HAP-1 (cell line): Measurements from ENCODE around the gene CDK19.
A peak's percentile ranks its signal among the peaks of the same experiment; 100 is the strongest.
"Not testable (repeated sequence)": the region's sequence is repeated elsewhere in the genome, so short reads cannot be mapped to it uniquely, and the experiment has no call there.

Source experiments
- DNase-seq, 2 experiments: peaks; one replicate each; pipeline ENCODE4 v3.0.0-alpha.2; 2016 to 2020; ENCODE audit warnings: low spot score in 2 of 2
- H3K27me3 ChIP-seq: fragments of 250-450 bp; sonication (Bioruptor Pico); 2 replicates; pipeline ENCODE4 v1.5.1; 2020; ENCODE audit warnings: low read depth, mild to moderate bottlenecking, moderate library complexity
- H3K36me3 ChIP-seq: fragments of 250-450 bp; sonication (Bioruptor Pico); replicated peaks from 2 replicates; pipeline ENCODE4 v1.5.1; 2020; ENCODE audit warnings: mild to moderate bottlenecking
- H3K4me1 ChIP-seq: fragments of 250-450 bp; sonication (Bioruptor Pico); 2 replicates; pipeline ENCODE4 v1.5.1; 2020; ENCODE audit warnings: mild to moderate bottlenecking
- H3K4me3 ChIP-seq: fragments of 250-450 bp; sonication (Bioruptor Pico); 2 replicates; pipeline ENCODE4 v1.5.1; 2020; ENCODE audit warnings: mild to moderate bottlenecking, moderate library complexity
- H3K9me3 ChIP-seq: fragments of 250-450 bp; sonication (Bioruptor Pico); 2 replicates; pipeline ENCODE4 v1.5.1; 2020; ENCODE audit warnings: mild to moderate bottlenecking, moderate library complexity
- in situ Hi-C: fragments of 300-500 bp; cut with MboI; formaldehyde crosslinking; loops from 3 replicates; pipeline ENCODE4 v1.14.3; 2020; ENCODE audit warnings: low sequenced_read_pairs, inconsistent platforms, mixed read lengths

The CDK19 gene

DNA sequence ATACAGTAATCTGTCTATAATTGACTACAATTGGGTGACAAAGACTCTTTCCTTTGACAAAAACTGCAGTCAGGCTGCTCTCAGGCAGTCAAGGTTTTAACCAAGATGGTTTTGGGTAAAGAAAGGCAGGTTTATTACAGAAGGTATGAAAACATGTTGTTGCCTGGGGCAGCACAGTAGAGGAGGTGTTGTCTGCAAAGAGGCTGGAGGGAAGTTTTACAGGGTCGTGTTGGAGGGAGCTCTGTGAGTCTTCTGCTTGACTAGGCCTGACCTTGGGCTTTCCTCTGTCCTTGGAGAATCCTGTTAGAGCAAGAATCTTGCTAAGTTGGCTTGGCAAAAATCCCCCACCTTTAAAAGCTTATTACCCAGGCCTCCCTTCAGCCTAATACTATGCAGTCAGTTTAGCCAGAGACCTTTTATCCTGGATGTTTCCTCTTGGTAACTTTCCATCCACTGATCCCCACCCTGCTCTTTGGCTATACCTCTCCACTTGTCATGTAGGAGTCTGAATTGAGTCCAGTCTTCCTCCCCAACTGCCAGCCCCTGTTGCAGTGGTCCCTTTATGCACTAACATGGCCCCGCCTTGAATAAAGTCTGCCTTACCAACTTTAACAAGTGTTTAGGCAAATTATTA is 195.9 kb downstream of the CDK19 start:
- Histone ChIP-seq H3K27me3 (no peaks in the 10 kb centered on the region), H3K9me3 (no peaks in the 10 kb centered on the region), H3K36me3 (no peaks in the 10 kb centered on the region), H3K4me3 (no peak overlapping the region), H3K4me1 (peaks cover 27% of the 10 kb centered on the region)
- DNase-seq, result peak in 1 of 2 experiments; percentile 18
- in situ Hi-C loops, result no loop called here

DNA sequence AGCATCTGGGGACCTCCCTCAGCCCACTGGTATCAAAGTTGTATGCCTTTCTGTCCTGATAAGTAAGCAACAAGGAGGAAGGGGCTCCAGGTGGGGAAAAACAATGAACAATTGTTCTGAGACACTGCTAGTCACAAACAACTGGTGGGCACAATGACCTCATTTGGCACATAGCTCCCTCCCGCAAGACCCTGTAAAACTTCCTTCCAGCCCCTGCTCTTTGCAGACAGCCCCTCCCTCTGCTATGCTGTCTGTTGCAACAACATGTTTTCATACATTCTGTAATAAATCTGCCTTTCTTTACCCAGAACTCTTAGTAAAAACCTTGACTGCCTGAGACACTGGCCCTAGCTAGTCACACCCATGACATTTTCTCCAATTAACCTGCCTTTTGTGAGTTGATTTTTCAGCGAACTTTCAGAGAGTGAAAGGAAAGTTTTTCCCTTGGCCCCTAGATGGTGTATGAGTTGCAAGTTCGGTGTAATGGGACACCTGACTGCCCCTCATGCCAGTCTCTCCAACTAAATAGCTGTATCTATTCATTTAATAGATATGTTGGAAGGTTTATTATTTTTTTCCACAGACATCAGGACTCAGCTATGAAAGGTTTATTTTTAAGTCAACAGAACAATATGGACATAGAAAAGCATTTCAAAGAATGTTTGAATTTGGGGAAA is 196.5 kb downstream of the CDK19 start:
- in situ Hi-C loops, result no loop called here
- Histone ChIP-seq H3K4me3 (no peak overlapping the region), H3K36me3 (no peaks in the 10 kb centered on the region), H3K9me3 (no peaks in the 10 kb centered on the region), H3K4me1 (peaks cover 34% of the 10 kb centered on the region), H3K27me3 (no peaks in the 10 kb centered on the region)
- peak; percentile 30 to 61 for DNase-seq

DNA sequence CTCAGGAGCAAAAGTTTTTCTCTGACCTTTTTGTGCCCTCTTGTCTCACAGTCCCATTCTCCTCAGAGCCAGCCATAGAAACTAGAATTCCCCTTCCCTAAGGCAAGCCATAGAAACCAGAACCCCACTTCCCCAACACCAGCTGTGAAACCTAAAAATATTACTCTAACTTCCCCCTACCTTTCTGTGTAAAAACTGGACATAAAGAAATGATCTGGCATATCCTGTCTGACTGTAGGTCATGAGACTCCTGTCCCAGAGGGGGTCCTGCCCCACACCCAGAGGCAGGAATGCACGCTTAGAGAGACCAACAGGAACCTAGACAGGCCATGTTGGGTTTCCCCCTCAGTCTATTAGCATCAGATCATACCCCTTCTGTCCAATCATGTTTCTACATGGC is 198.2 kb downstream of the CDK19 start:
- no peak for DNase-seq

DNA sequence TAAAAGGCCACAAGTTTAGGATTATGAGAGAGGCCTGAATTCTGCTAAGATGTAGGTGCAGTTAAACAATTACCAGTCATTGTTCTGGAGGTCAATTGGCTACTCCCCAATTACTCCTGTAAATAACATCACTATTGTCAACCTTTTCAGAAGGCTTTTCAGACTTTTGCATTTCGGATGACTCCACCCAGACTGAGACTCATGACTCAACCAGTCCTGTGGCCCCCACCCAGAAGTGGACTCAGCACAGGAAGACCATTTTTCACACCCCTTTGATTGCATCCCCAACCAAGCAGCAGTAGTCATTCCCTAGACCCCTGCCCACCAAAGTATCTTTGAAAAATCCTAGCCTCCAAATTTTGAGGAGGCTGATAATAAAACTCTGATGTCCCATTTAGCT is 199.5 kb downstream of the CDK19 start:
- H3K27me3 ChIP-seq, result no peaks in the 10 kb centered on the region
- H3K4me3 ChIP-seq, result no peak overlapping the region
- no peaks in the 10 kb centered on the region for H3K36me3 ChIP-seq
- in situ Hi-C loops, result no loop called here
- DNase-seq, result no peak
- H3K9me3 ChIP-seq, result no peaks in the 10 kb centered on the region
- H3K4me1 ChIP-seq, result peaks cover 55% of the 10 kb centered on the region

More for the DNA sequence above, 198.2 kb downstream of the CDK19 start:
- H3K36me3 ChIP-seq, result no peaks in the 10 kb centered on the region
- H3K4me1 ChIP-seq, result peaks cover 50% of the 10 kb centered on the region
- H3K27me3 ChIP-seq, result no peaks in the 10 kb centered on the region
- in situ Hi-C loops, result no loop called here
- H3K9me3 ChIP-seq, result no peaks in the 10 kb centered on the region
- no peak overlapping the region for H3K4me3 ChIP-seq

DNA sequence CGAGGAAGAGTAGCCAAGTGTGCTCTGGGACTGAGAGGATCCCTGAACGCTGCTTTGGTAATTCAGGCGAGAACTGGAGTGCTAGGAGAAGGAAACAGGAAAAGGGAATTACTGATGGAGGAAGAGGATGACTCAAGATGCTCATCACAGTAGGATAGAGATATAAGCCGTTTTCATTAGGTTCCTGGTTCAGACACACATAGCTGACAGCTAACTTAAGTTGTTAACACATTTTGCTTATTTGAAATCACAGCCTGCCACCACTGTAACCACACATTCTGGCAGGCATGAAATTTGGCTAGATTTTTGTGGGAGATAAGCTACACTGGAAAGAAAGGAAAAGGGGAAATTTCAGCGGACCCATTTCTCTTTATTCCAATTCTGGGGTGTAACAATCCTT is 200.7 kb downstream of the CDK19 start:
- DNase-seq, result no peak
- H3K4me3 ChIP-seq, result no peak overlapping the region
- H3K36me3 ChIP-seq, result no peaks in the 10 kb centered on the region
- peaks cover 56% of the 10 kb centered on the region for H3K4me1 ChIP-seq
- in situ Hi-C loops, result no loop called here
- H3K9me3 ChIP-seq, result no peaks in the 10 kb centered on the region
- H3K27me3 ChIP-seq, result no peaks in the 10 kb centered on the region

DNA sequence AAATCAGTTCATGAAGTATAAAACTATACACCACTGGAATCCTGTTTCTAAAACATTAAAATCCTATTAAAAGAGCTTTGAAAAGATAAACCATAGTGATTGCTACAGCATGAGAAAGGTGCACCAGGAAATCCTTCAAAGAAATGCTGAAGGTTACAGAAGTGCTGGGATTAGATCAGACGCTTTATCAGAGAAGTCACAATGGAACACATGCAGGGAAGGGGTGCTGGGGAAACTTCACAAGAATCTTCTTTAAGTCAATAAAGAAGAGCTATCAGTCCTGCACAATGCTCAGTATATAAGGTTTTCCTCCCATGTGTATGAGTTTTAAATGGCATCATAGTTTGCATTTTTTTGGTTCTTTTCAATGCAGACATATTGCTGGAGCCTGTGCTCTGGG is 201.2 kb downstream of the CDK19 start:
- H3K27me3 ChIP-seq, result no peaks in the 10 kb centered on the region
- DNase-seq, result no peak
- H3K36me3 ChIP-seq, result no peaks in the 10 kb centered on the region
- H3K4me1 ChIP-seq, result peaks cover 52% of the 10 kb centered on the region
- in situ Hi-C loops, result no loop called here
- no peaks in the 10 kb centered on the region for H3K9me3 ChIP-seq
- H3K4me3 ChIP-seq, result no peak overlapping the region

DNA sequence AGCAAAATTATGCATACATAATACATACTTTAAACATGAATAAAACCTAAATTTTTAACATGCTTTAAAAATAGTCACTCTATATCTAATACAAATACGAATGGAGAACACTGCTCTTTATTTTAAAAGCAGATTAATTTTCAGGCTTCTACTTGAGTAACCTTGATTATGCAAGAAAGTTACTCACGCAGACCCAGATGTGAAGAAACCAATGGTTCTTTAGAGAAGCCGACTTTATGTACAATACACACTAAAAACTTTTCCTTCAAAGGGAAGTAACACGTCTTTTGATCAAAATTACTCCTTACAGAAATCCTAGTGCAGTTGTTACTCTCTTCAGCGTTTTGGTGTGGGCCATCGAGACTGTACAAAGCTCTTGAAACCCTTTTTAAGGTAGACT is 201.9 kb downstream of the CDK19 start:
- no peaks in the 10 kb centered on the region for H3K36me3 ChIP-seq
- H3K4me1 ChIP-seq, result peaks cover 45% of the 10 kb centered on the region
- no peaks in the 10 kb centered on the region for H3K27me3 ChIP-seq
- no peak overlapping the region for H3K4me3 ChIP-seq
- H3K9me3 ChIP-seq, result no peaks in the 10 kb centered on the region
- in situ Hi-C loops, result no loop called here
- DNase-seq, result peak in 1 of 2 experiments; percentile 62

DNA sequence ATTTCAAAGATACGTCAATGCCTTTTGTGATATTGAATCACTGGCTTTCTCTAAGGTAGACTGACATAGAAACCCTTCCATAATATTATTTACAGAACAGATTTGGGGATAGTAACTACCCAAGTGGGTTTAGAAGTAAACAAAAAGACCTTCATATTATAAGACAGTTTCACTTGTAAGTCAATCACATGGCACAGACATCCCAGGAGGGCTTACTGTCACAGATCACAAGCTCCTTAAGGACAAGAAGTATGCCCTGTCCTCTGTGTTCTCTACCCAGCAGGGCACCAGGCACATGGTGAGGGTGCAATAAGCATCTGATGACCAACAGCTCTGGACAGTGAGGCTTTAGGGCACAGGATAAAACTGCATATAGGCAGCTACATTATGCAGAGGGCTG is 203.0 kb downstream of the CDK19 start:
- Histone ChIP-seq H3K27me3 (no peaks in the 10 kb centered on the region), H3K4me1 (peaks cover 43% of the 10 kb centered on the region), H3K36me3 (no peaks in the 10 kb centered on the region), H3K9me3 (no peaks in the 10 kb centered on the region), H3K4me3 (no peak overlapping the region)
- DNase-seq, result no peak
- in situ Hi-C loops, result no loop called here

DNA sequence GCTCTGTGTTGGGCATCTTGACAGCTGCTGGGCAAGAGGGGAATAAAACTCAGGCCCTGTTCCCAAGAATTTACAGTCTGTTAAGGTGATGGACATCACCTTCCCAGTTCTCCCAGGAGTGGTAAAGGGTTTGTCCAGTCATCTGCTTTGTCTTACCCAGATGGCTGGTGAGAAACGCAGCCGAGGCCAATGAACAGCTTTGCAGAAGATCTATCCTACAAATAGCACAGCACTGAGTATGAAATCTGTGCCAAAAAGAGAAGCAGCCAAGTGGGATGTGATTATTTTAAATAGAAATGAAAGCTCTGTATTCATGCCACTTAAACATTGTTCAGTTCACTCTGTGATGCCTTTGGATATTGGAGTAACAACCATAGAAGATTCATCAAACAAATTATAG is 206.2 kb downstream of the CDK19 start:
- Histone ChIP-seq H3K36me3 (no peaks in the 10 kb centered on the region), H3K4me1 (peaks cover 26% of the 10 kb centered on the region), H3K27me3 (no peaks in the 10 kb centered on the region), H3K4me3 (no peak overlapping the region), H3K9me3 (no peaks in the 10 kb centered on the region)
- in situ Hi-C loops, result no loop called here
- no peak for DNase-seq

DNA sequence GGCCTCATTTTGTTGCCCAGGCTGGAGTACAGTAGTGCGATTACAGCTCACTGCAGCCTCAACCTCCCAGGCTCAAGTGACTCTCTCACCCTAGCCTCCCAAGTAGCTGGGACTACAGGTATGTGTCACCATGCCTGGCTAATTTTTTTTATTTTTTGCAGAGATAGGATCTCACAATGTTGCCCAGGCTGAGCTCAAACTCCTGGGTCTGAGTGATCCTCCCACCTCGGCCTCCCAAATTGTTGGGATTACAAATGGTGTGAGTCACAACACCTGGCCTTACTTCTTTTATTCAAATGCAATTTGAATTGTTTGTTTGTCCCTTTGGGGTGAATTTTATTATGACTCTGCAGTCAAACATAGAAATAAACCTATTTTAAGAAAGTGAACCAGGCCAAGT is 207.1 kb downstream of the CDK19 start:
- Histone ChIP-seq H3K9me3 (no peaks in the 10 kb centered on the region), H3K36me3 (no peaks in the 10 kb centered on the region), H3K4me3 (no peak overlapping the region), H3K27me3 (no peaks in the 10 kb centered on the region), H3K4me1 (peaks cover 17% of the 10 kb centered on the region)
- no peak for DNase-seq
- in situ Hi-C loops, result no loop called here

DNA sequence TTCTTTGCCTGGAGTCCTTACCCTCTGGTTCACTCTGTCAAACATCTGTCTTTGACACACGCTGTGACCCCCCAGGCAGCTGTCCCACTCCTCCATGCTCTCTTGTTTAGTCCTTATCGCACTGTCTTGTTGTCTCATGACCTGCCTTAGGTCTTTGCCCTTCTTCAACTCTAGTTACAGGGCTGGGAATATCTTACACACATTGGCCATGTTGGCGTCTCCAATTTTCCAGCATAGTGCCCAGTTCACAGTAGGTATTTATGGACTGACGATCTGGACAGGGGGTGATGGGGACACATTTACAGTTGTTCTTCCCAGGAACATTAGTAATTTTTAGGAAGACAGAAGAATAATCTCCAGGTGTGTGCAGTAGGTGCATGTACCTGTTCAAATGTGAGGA is 209.1 kb downstream of the CDK19 start:
- Histone ChIP-seq H3K27me3 (no peaks in the 10 kb centered on the region), H3K36me3 (no peaks in the 10 kb centered on the region), H3K4me3 (no peak overlapping the region), H3K9me3 (no peaks in the 10 kb centered on the region), H3K4me1 (0 out of 2 replicates have a peak, but pooled peaks cover 3% of the 10 kb centered on the region)
- no peak for DNase-seq
- in situ Hi-C loops, result no loop called here

DNA sequence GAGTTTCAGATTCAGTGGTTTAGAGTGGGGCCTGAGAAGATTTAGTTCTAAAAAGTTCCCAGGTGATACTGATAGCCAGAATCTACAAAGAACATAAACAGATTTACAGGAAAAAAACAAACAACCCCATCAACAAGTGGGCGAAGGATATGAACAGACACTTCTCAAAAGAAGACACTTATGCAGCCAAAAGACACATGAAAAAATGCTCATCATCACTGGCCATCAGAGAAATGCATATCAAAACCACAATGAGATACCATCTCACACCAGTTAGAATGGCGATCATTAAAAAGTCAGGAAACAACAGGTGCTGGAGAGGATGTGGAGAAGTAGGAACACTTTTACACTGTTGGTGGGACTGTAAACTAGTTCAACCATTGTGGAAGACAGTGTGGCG is 214.6 kb downstream of the CDK19 start:
- H3K27me3 ChIP-seq, DNase-seq, H3K36me3 ChIP-seq, H3K9me3 ChIP-seq, H3K4me1 ChIP-seq, in situ Hi-C loops, H3K4me3 ChIP-seq: not testable (repeated sequence)

DNA sequence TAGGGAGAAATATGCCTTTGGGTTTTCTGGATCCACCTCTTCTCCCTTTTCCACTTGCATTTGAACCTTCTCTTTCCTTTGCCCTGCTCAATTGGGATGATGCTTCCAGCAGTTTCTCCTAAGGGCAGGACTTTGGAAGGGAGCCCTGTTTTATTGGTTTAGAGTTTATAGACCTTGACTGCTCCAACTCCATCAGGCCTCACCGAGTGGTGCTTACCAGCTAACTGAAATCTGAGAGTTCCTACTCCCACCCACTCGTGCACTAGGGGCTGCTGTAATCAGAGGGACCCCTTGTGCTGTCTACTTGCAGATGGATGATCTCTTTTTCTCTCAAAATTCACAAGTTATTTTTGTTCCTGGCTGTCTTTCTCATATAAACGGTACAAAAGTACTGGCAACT is 217.5 kb downstream of the CDK19 start:
- in situ Hi-C loops, result no loop called here

DNA sequence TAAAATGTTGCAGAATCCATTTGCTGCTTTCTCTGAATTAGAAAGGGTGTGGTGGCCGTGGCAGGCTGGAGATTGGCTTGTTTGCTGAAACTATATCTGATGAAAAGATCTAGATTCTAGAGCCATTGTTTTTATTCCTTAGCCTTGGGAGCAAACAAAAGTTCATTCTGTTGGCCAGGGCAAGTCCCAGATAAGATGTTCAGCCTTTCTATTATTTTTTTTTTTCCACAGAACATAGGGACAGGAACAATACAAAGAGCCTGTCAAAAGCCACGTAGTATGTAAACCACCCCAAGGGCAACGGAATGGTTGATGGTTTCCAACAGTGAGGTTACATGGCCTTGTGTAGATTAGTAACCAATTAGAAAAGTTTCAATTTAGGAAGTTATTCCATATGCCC is 218.9 kb downstream of the CDK19 start:
- peak; percentile 62 to 83 for DNase-seq
- H3K4me1 ChIP-seq, result peaks cover 10% of the 10 kb centered on the region
- no peaks in the 10 kb centered on the region for H3K27me3 ChIP-seq
- in situ Hi-C loops, result no loop called here
- no peak overlapping the region for H3K4me3 ChIP-seq
- no peaks in the 10 kb centered on the region for H3K9me3 ChIP-seq
- H3K36me3 ChIP-seq, result no peaks in the 10 kb centered on the region

More for the DNA sequence above, 217.5 kb downstream of the CDK19 start:
- Histone ChIP-seq H3K9me3 (no peaks in the 10 kb centered on the region), H3K36me3 (no peaks in the 10 kb centered on the region), H3K4me3 (no peak overlapping the region), H3K27me3 (no peaks in the 10 kb centered on the region), H3K4me1 (peaks cover 10% of the 10 kb centered on the region)
- no peak for DNase-seq

DNA sequence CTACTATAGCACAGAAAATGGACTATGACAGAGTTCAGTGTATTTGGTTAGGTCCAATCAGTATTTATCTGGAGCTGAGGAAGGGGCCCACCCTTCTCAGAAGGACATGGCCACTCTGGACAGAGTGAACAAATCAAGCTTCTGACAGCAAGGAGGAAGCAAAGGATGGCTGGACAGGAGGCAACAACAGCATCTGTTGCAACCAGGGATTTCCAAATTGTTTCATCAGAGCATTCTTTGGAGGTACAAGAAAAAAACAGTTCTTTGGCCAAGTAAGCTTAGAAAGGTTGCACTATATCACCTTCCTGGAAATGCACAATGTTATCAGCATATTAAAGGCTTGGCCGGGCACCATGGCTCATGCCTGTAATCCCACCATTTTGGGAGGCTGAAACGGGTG is 220.2 kb downstream of the CDK19 start:
- no peaks in the 10 kb centered on the region for H3K27me3 ChIP-seq
- no peaks in the 10 kb centered on the region for H3K36me3 ChIP-seq
- in situ Hi-C loops, result no loop called here

More for the DNA sequence above, 220.2 kb downstream of the CDK19 start:
- Histone ChIP-seq H3K9me3 (no peaks in the 10 kb centered on the region), H3K4me3 (no peak overlapping the region), H3K4me1 (peaks cover 10% of the 10 kb centered on the region)
- no peak for DNase-seq
